Measurements from ENCODE around the gene ARHGAP25.

GRCh38 chr2:68839260-68839833, 104.7 kb downstream of the ARHGAP25 start:
- TF ChIP-seq CTCF (IDR thresholded peaks at IDR 0.05) (peak in 6 of 7 experiments; percentile 18 to 41 (median 32)), POLR2A (IDR thresholded peaks at IDR 0.05) (no peak)

Measured in body of pancreas (tissue), 4 donors.